ENCODE results near the gene SNX10. TPM values are rescaled to one million over a fixed set of nuclear protein-coding genes. Genes with fewer than 3 reads are reported as not detected.

Gene SNX10
- total and polyA plus RNA-seq, 2 of the 8 experiments (the other 6 are each of a cell fraction or from before 2014, with no cell fraction given) = 4.4 to 9.6 TPM

- Histone ChIP-seq H3K23ac (ENCODE audit: insufficient read length) (no peak overlapping the region), H2BK12ac (ENCODE audit: low read depth, low read length) (no peak overlapping the region), H3K36me3 (ENCODE audit: control insufficient read depth in 2 of 4, insufficient read depth in 4 of 4, low read length in 3 of 4) (no peaks in the 10 kb centered on the region), H3K23me2 (ENCODE audit: low read depth, low read length) (no peaks in the 10 kb centered on the region), H3K79me2 (ENCODE audit: control insufficient read depth in 1 of 2, insufficient read depth in 2 of 2, low read length in 2 of 2) (no peaks in the 10 kb centered on the region), H3K4me1 (replicated peaks in 1 of 4; ENCODE audit: control insufficient read depth in 3 of 4, insufficient read depth in 4 of 4, low read length in 3 of 4) (no peaks in the 10 kb centered on the region; a peak in 1 of 7 replicates), H2BK5ac (ENCODE audit: low read depth, low read length) (no peak overlapping the region), H2BK120ac (replicated peaks; ENCODE audit: low read depth, low read length) (no peak overlapping the region), H3K9ac (replicated peaks in 1 of 4; ENCODE audit: extremely low read depth in 1 of 4, low read depth in 3 of 4, low read length in 3 of 4) (no peak overlapping the region), H3K56ac (replicated peaks; ENCODE audit: insufficient read length, low read depth, low read length) (no peak overlapping the region), H3K18ac (ENCODE audit: extremely low read depth, low read length) (no peak overlapping the region), H3K27me3 (replicated peaks in 1 of 4; ENCODE audit: control insufficient read depth in 3 of 4, extremely low read depth in 1 of 4, insufficient read depth in 3 of 4, low read length in 3 of 4) (no peaks in the 10 kb centered on the region), H3K9me3 (ENCODE audit: insufficient read depth in 2 of 2, low read depth in 1 of 2, low read length in 1 of 2) (no peaks in the 10 kb centered on the region), H2BK15ac (ENCODE audit: low read length) (no peak overlapping the region), H2AFZ (ENCODE audit: low read length) (no peak overlapping the region), H3K79me1 (ENCODE audit: low read depth, low read length) (no peaks in the 10 kb centered on the region), H3K4ac (replicated peaks; ENCODE audit: insufficient read length, low read depth, low read length) (no peak overlapping the region), H3K14ac (ENCODE audit: insufficient read length) (no peak overlapping the region), H4K91ac (replicated peaks; ENCODE audit: insufficient read length, low read length) (no peak overlapping the region), H2BK20ac (ENCODE audit: low read length) (no peak overlapping the region), H4K8ac (ENCODE audit: extremely low read depth, insufficient read depth, low read length) (no peak overlapping the region), H4K20me1 (replicated peaks in 1 of 2; ENCODE audit: control insufficient read depth in 1 of 2, insufficient read depth in 2 of 2, low read length in 2 of 2) (no peaks in the 10 kb centered on the region), H3K4me2 (ENCODE audit: insufficient read depth in 1 of 2, low read depth in 2 of 2, low read length in 2 of 2) (no peak overlapping the region), H3K27ac (ENCODE audit: low read depth, low read length) (no peak overlapping the region), H3K4me3 (ENCODE audit: extremely low read depth in 1 of 4, insufficient read depth in 2 of 4, low read depth in 3 of 4, low read length in 4 of 4) (no peak overlapping the region), H2AK5ac (ENCODE audit: low read depth, low read length) (no peak overlapping the region), H4K5ac (ENCODE audit: insufficient read length, low read depth, low read length) (no peak overlapping the region)
- TF ChIP-seq TEAD4 (IDR thresholded peaks at IDR 0.05; ENCODE audit: low read depth, low read length) = no peak
- TF ChIP-seq EZH2 (IDR thresholded peaks at IDR 0.05; ENCODE audit: low read depth, low read length, severe bottlenecking) = no peak
- TF ChIP-seq TBP (IDR thresholded peaks at IDR 0.05; ENCODE audit: low read depth, low read length) = no peak
- TF ChIP-seq SP1 (IDR thresholded peaks at IDR 0.05; ENCODE audit: low read depth, low read length) = no peak
- TF ChIP-seq TAF1 (IDR thresholded peaks at IDR 0.05; ENCODE audit: low read depth, low read length) = no peak
- TF ChIP-seq NANOG (IDR thresholded peaks at IDR 0.05; ENCODE audit: insufficient read depth, low read depth, low read length, poor library complexity, severe bottlenecking) = no peak
- no peak for TF ChIP-seq YY1 (IDR thresholded peaks at IDR 0.05; ENCODE audit: low read depth, low read length)
- TF ChIP-seq RFX5 (IDR thresholded peaks at IDR 0.05; ENCODE audit: borderline replicate concordance, low read depth, low read length) = no peak
- TF ChIP-seq EGR1 (IDR thresholded peaks at IDR 0.05; ENCODE audit: borderline replicate concordance, low read depth, low read length) = no peak
- TF ChIP-seq RBBP5 (IDR thresholded peaks at IDR 0.05; ENCODE audit: borderline replicate concordance, low read depth, low read length) = no peak
- DNase-seq (ENCODE audit: low read depth in 1 of 2, low spot score in 2 of 2) (no peak), FAIRE-seq (no peak)
- WGBS, 2 experiments (ENCODE audit: extremely low coverage in 1 of 2, insufficient coverage in 1 of 2, insufficient read length in 1 of 2, insufficient replicate concordance in 2 of 2, low coverage in 1 of 2, low lambda C conversion rate in 2 of 2, missing lambda C conversion rate in 1 of 2) = 84% methylated on average over 3 of the region's 3 CpGs; no CpG with 5 or more reads in 1 of the 2 experiments
- ChIA-PET CTCF (ENCODE audit: partially characterized antibody) (interaction anchor here (0.8 to 1.3 kb wide), 2 partner anchors 17 to 324 kb away, joined by 3 to 4 read pairs; no protein-coding TSS in a partner anchor), POLR2A (ENCODE audit: partially characterized antibody) (interaction anchor here (1.4 to 1.6 kb wide), 2 partner anchors 120 to 132 kb away, joined by 3 to 6 read pairs; no protein-coding TSS in a partner anchor)
These were observed 28.0 kb downstream of the SNX10 start for GRCh38 chr7:26319636-26320035.

Measured in H1 (cell line).